ENCODE measurements around the gene ICE2. TPM values are rescaled to one million over a fixed set of nuclear protein-coding genes. Genes with fewer than 3 reads are reported as not detected.

The ICE2 gene
- total and polyA plus RNA-seq, 8 donors = 10.5 to 127 (median 31.5) TPM

GRCh38 chr15:60520013-60520824, 41.3 kb upstream of the ICE2 start:
- 49 to 61% (median 54%) methylated on average over 6 of the region's 6 CpGs for WGBS, 5 donors
- H3K27ac ChIP-seq = peak overlapping the region in 3 of 5 donors; percentile 25 to 34 (median 32)
- peak in 1 of 2 donors; percentile 61 for DNase-seq
- H3K4me1 ChIP-seq = peaks cover 0 to 22% (median 10%) of the 10 kb centered on the region in 4 donors
- H3K4me3 ChIP-seq = no peak overlapping the region
- H3K36me3 ChIP-seq = no peaks in the 10 kb centered on the region
- no peaks in the 10 kb centered on the region for H3K9me3 ChIP-seq
- H3K27me3 ChIP-seq = no peaks in the 10 kb centered on the region
- intact Hi-C loops (cut with DNase I; ENCODE audit: low total_unique reads) = no loop called here
- TF ChIP-seq POLR2A (IDR thresholded peaks at IDR 0.05) (no peak), POLR2AphosphoS5 (IDR thresholded peaks at IDR 0.05) (peak in 1 of 3 donors; percentile 60), CTCF (IDR thresholded peaks at IDR 0.05) (no peak)

GRCh38 chr15:60519218-60519617, 40.3 kb upstream of the ICE2 start:
- H3K36me3 ChIP-seq = peaks cover 0 to 8% (median 3%) of the 10 kb centered on the region in 4 donors
- H3K27ac ChIP-seq = no peak overlapping the region
- H3K9me3 ChIP-seq = no peaks in the 10 kb centered on the region
- no peak overlapping the region for H3K4me3 ChIP-seq
- peaks cover 0 to 20% (median 10%) of the 10 kb centered on the region in 4 donors for H3K4me1 ChIP-seq
- intact Hi-C loops (cut with DNase I; ENCODE audit: low total_unique reads) = no loop called here
- no peak for DNase-seq
- no peaks in the 10 kb centered on the region for H3K27me3 ChIP-seq
- no peak for TF ChIP-seq POLR2A (IDR thresholded peaks at IDR 0.05)
- TF ChIP-seq POLR2AphosphoS5 (IDR thresholded peaks at IDR 0.05) = no peak
- TF ChIP-seq CTCF (IDR thresholded peaks at IDR 0.05) = no peak
- no peak for TF ChIP-seq EP300 (IDR thresholded peaks at IDR 0.05)
- WGBS, 5 donors = 53 to 80% (median 78%) methylated on average over 1 of the region's 1 CpG

GRCh38 chr15:60518511-60518910, 39.6 kb upstream of the ICE2 start:
- TF ChIP-seq POLR2AphosphoS5 (IDR thresholded peaks at IDR 0.05) (no peak), EP300 (IDR thresholded peaks at IDR 0.05) (no peak), POLR2A (IDR thresholded peaks at IDR 0.05) (no peak), CTCF (IDR thresholded peaks at IDR 0.05) (no peak)
- intact Hi-C loops (cut with DNase I; ENCODE audit: low total_unique reads) = no loop called here
- 88 to 94% (median 93%) methylated on average over 8 of the region's 8 CpGs for WGBS, 5 donors
- Histone ChIP-seq H3K9me3 (no peaks in the 10 kb centered on the region), H3K4me3 (no peak overlapping the region), H3K4me1 (peaks cover 0 to 21% (median 10%) of the 10 kb centered on the region in 4 donors), H3K27ac (no peak overlapping the region), H3K36me3 (peaks cover 0 to 15% (median 10%) of the 10 kb centered on the region in 4 donors), H3K27me3 (no peaks in the 10 kb centered on the region)
- no peak for DNase-seq

- no peak for TF ChIP-seq EP300 (IDR thresholded peaks at IDR 0.05)
- no peak for TF ChIP-seq CTCF (IDR thresholded peaks at IDR 0.05)
- no peak for TF ChIP-seq POLR2AphosphoS5 (IDR thresholded peaks at IDR 0.05)
- no peak for TF ChIP-seq POLR2A (IDR thresholded peaks at IDR 0.05)
- DNase-seq = no peak
- Histone ChIP-seq H3K36me3 (peaks cover 7 to 45% (median 37%) of the 10 kb centered on the region in 4 donors), H3K9me3 (no peaks in the 10 kb centered on the region), H3K4me3 (no peak overlapping the region), H3K27me3 (no peaks in the 10 kb centered on the region), H3K27ac (no peak overlapping the region), H3K4me1 (peaks cover 0 to 17% (median 2%) of the 10 kb centered on the region in 4 donors)
- WGBS, 5 donors = 94 to 96% (median 95%) methylated on average over 12 of the region's 12 CpGs
- intact Hi-C loops (cut with DNase I; ENCODE audit: low total_unique reads) = no loop called here
These were observed 35.4 kb upstream of the ICE2 start for GRCh38 chr15:60514261-60514881.

Measured in stomach (tissue), 9 donors.